ENCODE measurements around the gene PBX3.

PBX3 gene

GRCh38 chr9:125997196-125997823, 250.1 kb downstream of the PBX3 start:
- no peak overlapping the region for H2AFZ ChIP-seq (ENCODE audit: low read depth, low read length, severe bottlenecking)
- no peak overlapping the region for H3K4me2 ChIP-seq (ENCODE audit: low read depth, low read length, poor library complexity, severe bottlenecking)
- no peaks in the 10 kb centered on the region for H3K36me3 ChIP-seq (ENCODE audit: low read length)
- H3K9me3 ChIP-seq (ENCODE audit: insufficient read depth, low read length): no peaks in the 10 kb centered on the region
- H3K27me3 ChIP-seq (ENCODE audit: low read length): no peaks in the 10 kb centered on the region
- no peaks in the 10 kb centered on the region for H3K79me2 ChIP-seq (ENCODE audit: insufficient read depth, low read length)
- no peaks in the 10 kb centered on the region for H3F3A ChIP-seq (ENCODE audit: insufficient read depth)
- no peaks in the 10 kb centered on the region for H3K9me2 ChIP-seq (replicated peaks; ENCODE audit: insufficient read depth, low read length)
- TF ChIP-seq EZH2phosphoT487 (conservative IDR thresholded peaks at IDR 0.05; ENCODE audit: low read length) (no peak), CTCF (IDR thresholded peaks at IDR 0.05; ENCODE audit: insufficient read depth, low read length, poor library complexity, severe bottlenecking) (no peak)
- H3K9ac ChIP-seq (ENCODE audit: low read length): no peak overlapping the region
- no peaks in the 10 kb centered on the region for H4K20me1 ChIP-seq (ENCODE audit: low read depth, low read length)
- H3K27ac ChIP-seq (ENCODE audit: low read depth, low read length): no peak overlapping the region
- no peak overlapping the region for H3K4me3 ChIP-seq (ENCODE audit: insufficient read depth, low read length, poor library complexity, severe bottlenecking)

GRCh38 chr9:125998837-125999503, 251.8 kb downstream of the PBX3 start:
- Histone ChIP-seq H3K36me3 (ENCODE audit: low read length) (no peaks in the 10 kb centered on the region), H2AFZ (ENCODE audit: low read depth, low read length, severe bottlenecking) (no peak overlapping the region), H3K9me3 (ENCODE audit: insufficient read depth, low read length) (no peaks in the 10 kb centered on the region), H4K20me1 (ENCODE audit: low read depth, low read length) (no peaks in the 10 kb centered on the region), H3K4me2 (ENCODE audit: low read depth, low read length, poor library complexity, severe bottlenecking) (no peak overlapping the region), H3F3A (ENCODE audit: insufficient read depth) (no peaks in the 10 kb centered on the region), H3K79me2 (ENCODE audit: insufficient read depth, low read length) (no peaks in the 10 kb centered on the region), H3K27ac (ENCODE audit: low read depth, low read length) (no peak overlapping the region), H3K4me3 (ENCODE audit: insufficient read depth, low read length, poor library complexity, severe bottlenecking) (no peak overlapping the region), H3K9me2 (replicated peaks; ENCODE audit: insufficient read depth, low read length) (no peaks in the 10 kb centered on the region), H3K27me3 (ENCODE audit: low read length) (no peaks in the 10 kb centered on the region), H3K9ac (ENCODE audit: low read length) (no peak overlapping the region)
- TF ChIP-seq EZH2phosphoT487 (conservative IDR thresholded peaks at IDR 0.05; ENCODE audit: low read length) (no peak), CTCF (IDR thresholded peaks at IDR 0.05; ENCODE audit: insufficient read depth, low read length, poor library complexity, severe bottlenecking) (no peak)

GRCh38 chr9:125999504-125999881, 252.3 kb downstream of the PBX3 start:
- H3K9ac ChIP-seq (ENCODE audit: low read length): no peak overlapping the region
- no peaks in the 10 kb centered on the region for H3K9me3 ChIP-seq (ENCODE audit: insufficient read depth, low read length)
- TF ChIP-seq EZH2phosphoT487 (conservative IDR thresholded peaks at IDR 0.05; ENCODE audit: low read length): no peak
- no peak for TF ChIP-seq CTCF (IDR thresholded peaks at IDR 0.05; ENCODE audit: insufficient read depth, low read length, poor library complexity, severe bottlenecking)
- H3K27ac ChIP-seq (ENCODE audit: low read depth, low read length): no peak overlapping the region
- H3K9me2 ChIP-seq (replicated peaks; ENCODE audit: insufficient read depth, low read length): no peaks in the 10 kb centered on the region
- no peak overlapping the region for H3K4me2 ChIP-seq (ENCODE audit: low read depth, low read length, poor library complexity, severe bottlenecking)
- H3K36me3 ChIP-seq (ENCODE audit: low read length): no peaks in the 10 kb centered on the region
- H3K27me3 ChIP-seq (ENCODE audit: low read length): no peaks in the 10 kb centered on the region
- no peaks in the 10 kb centered on the region for H4K20me1 ChIP-seq (ENCODE audit: low read depth, low read length)
- H2AFZ ChIP-seq (ENCODE audit: low read depth, low read length, severe bottlenecking): no peak overlapping the region
- no peak overlapping the region for H3K4me3 ChIP-seq (ENCODE audit: insufficient read depth, low read length, poor library complexity, severe bottlenecking)
- H3K79me2 ChIP-seq (ENCODE audit: insufficient read depth, low read length): no peaks in the 10 kb centered on the region
- H3F3A ChIP-seq (ENCODE audit: insufficient read depth): no peaks in the 10 kb centered on the region
